A375 (cell line): Measurements from ENCODE around the gene RSPH4A. TPM values are rescaled to one million over a fixed set of nuclear protein-coding genes. Genes with fewer than 3 reads are reported as not detected.

Experiments
- total RNA-seq: library from RNA; depleted of rRNA; stranded (reverse); fragments of >200 nt; shearing (Covaris generic); gene quantifications from 2 replicates; pipeline ENCODE4 v1.2.3, GENCODE V29; 2014; rRNA removed

Gene RSPH4A
- 0.30 and 0.40 TPM in 2 replicates for total RNA-seq

DNA sequence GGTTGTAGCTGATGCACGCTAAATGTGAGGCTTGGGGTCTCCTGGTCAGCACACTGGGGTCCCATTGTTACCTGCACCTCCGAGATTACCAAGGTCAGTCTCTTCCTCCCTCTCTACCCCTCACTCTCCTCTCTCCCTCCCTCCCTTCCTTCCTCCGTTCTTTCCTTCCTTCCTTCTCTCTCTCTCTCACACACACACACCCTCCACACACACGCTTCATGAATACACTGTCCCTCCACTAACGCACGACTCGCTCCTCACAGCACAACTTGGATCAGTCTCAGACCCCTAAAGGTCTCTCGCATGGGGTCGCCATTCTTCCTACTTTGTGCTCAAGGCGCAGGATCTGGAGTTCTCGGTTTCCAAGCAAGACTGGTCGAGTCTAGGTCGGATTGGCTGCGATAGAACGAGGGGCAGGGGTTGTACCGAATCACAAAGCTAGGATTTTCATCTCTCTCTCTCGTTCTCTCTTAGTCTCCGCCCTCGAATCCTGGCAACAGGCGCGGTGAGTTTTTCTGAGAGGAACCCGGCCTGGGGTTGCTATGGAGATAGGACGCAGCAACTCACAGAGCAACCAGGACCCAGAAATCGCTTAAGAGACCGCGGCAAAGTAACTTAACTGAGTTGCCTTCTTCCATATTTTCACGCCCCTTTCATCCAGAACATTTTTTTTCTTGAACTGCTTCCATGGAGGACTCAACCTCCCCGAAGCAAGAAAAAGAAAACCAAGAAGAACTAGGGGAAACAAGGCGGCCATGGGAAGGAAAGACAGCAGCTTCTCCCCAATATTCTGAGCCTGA, at the start of gene RSPH4A:
Gene RSPH4A, plus strand, starts transcription at position 543 of the 800 bp plus-strand sequence. Its CDS starts 145 bp downstream, at position 688.

DNA sequence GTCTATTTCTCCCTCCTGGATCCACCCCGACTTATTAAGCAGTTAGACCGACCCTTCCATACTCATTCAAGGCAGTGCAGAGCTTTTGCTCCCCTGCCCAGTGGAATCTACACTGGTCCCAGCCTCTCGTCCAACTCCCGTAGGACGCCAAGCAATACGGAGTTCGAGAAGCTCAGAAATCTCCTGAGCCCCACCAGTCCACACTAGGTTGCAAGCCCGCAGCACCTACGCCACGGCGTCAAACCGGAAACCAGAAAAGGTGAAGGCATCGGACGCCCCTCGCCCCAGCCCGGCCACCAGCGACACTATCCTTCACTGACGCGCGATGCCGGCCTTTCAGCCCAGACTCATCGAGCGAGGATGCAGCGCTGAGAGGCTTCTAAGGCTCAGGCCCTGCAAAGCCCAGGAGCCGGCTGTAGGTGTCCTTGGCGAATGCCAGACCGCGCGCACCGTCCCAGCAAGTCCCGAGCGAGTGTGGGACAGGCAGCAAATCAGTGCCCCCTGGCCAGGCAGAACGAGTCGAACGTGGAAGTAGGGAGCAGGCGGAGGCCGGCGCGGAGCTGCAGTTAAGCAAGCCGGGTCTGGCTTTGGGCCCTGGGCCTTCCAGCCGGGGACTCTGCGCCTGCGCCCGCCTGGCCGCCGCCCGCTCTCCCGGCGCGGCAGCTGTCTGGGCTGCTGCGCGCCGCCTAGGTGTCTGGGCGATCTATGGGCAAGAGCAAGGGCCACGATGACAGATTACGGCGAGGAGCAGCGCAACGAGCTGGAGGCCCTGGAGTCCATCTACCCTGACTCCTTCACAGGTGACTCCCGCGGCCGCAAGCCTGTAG, 45.2 kb upstream of the RSPH4A start, which contains the start of gene RWDD1:
Gene RWDD1, plus strand, starts transcription at position 649 of the 827 bp plus-strand sequence. Its CDS starts 79 bp downstream, at position 728.

GRCh38 chr6:116680880-116681672, 64.8 kb downstream of the RSPH4A start, which contains the start of gene KPNA5:
KPNA5 (plus strand) TSS chr6:116681211; CDS start chr6:116681335, 124 bp downstream.

Other genes starting within 250 kb of the RSPH4A start
- 3.6 and 3.9 TPM in 2 replicates for gene DSE, start 245.5 kb upstream of the RSPH4A start, total RNA-seq
- 0.38 and 0.82 TPM in 2 replicates for gene CALHM6, start 155.1 kb upstream of the RSPH4A start, total RNA-seq
- gene CALHM5, start 104.8 kb upstream of the RSPH4A start, total RNA-seq, result 0.19 and 0.29 TPM in 2 replicates
- gene TRAPPC3L, start 70.8 kb upstream of the RSPH4A start, total RNA-seq, result not detected in 2 replicates
- gene CALHM4, start 62.7 kb upstream of the RSPH4A start, total RNA-seq, result not detected in 2 replicates
- 12.4 and 27.9 TPM in 2 replicates for gene RWDD1, start 45.0 kb upstream of the RSPH4A start, total RNA-seq
- 8.1 and 8.4 TPM in 2 replicates for gene ZUP1, start 52.3 kb downstream of the RSPH4A start, total RNA-seq
- gene KPNA5, start 64.7 kb downstream of the RSPH4A start, total RNA-seq, result 4.0 and 6.0 TPM in 2 replicates
- not detected in 2 replicates for gene FAM162B, start 149.2 kb downstream of the RSPH4A start, total RNA-seq
- gene GPRC6A, start 212.6 kb downstream of the RSPH4A start, total RNA-seq, result not detected in 2 replicates